Inferior parietal cortex (tissue), 1 donor: ENCODE measurements around the gene NAGLU.

Experiments used
- DNase-seq: peaks from one replicate; pipeline ENCODE4 v3.0.0-alpha.2; 2016; ENCODE audit errors: extremely low spot score

Gene NAGLU

DNA sequence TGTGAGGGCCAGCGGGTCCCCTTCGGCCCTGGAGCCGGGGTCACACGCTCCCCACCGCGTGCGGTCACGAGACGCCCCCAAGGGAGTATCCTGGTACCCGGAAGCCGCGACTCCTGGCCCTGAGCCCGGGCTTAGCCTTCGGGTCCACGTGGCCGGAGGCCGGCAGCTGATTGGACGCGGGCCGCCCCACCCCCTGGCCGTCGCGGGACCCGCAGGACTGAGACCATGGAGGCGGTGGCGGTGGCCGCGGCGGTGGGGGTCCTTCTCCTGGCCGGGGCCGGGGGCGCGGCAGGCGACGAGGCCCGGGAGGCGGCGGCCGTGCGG lies at the start of gene NAGLU:
TSS of gene NAGLU (plus strand) at position 194 of the 324 bp plus-strand sequence. CDS start at position 226, 32 bp downstream.
- DNase-seq: peak; percentile 92

DNA sequence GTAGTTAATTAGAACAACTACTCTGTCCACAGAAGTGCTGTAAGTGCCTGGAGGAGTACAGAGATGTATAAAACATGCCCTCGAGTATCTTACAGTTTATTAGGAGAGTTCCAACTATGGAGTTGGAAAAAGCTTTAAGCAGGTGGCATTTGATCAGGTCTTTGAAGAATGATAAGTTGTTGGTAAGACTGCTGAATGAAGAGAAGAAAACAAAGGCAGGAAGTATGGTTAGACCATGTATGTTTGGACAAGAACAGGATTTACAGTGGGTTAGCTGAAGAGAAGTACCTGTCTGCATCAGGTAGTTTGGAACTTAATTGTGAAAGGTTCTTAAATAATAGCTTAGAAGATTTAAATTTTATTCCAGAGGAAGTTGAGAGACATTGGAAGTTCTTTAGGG lies 48.0 kb upstream of the NAGLU start:
- DNase-seq: no peak

GRCh38 chr17:42493319-42493718 lies 42.7 kb upstream of the NAGLU start:
- no peak for DNase-seq

- no peak for DNase-seq
These were observed 41.4 kb upstream of the NAGLU start for GRCh38 chr17:42494673-42495072.

- DNase-seq: no peak
These were observed 37.2 kb upstream of the NAGLU start for GRCh38 chr17:42498828-42499227.

DNA sequence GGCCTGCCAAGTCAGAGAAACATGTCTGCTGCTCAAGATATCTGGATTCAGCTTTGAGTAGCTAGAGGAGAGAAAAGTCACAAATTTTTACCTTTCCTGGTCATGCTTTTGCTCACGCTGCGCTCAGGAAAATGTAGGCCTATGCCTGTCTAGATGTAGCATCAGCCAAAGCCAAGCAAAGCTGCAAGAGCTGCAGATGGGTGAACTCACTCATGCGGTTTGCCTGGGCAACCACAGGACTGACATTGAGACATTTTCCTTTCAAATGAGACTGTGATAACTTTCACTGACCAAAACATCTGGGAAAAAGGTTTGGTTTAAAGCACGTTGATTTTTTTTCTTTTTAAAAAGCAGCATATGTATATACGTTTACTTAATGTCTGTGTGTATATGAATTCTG lies 34.0 kb upstream of the NAGLU start:
- no peak for DNase-seq

DNA sequence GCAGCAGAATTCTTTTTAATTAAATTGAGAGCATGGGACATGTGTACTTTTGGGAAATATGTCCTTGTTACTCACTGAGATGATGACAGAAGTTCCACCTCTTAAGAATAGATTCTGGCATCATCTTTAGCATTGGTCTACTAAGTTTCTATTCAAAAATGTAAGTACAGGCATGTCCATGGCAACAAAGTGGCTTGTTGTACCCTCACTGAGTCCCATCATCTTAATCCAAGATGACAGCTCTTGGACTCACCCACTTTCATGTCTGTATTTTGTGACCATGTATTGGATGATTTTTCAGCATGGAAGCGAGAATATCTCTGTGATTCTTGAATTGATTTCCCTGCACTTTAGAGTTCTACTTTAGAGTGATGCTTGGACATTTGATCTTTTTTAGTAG lies 33.1 kb upstream of the NAGLU start:
- DNase-seq: no peak

- no peak for DNase-seq
These were observed 28.4 kb upstream of the NAGLU start for GRCh38 chr17:42507671-42508070.

DNA sequence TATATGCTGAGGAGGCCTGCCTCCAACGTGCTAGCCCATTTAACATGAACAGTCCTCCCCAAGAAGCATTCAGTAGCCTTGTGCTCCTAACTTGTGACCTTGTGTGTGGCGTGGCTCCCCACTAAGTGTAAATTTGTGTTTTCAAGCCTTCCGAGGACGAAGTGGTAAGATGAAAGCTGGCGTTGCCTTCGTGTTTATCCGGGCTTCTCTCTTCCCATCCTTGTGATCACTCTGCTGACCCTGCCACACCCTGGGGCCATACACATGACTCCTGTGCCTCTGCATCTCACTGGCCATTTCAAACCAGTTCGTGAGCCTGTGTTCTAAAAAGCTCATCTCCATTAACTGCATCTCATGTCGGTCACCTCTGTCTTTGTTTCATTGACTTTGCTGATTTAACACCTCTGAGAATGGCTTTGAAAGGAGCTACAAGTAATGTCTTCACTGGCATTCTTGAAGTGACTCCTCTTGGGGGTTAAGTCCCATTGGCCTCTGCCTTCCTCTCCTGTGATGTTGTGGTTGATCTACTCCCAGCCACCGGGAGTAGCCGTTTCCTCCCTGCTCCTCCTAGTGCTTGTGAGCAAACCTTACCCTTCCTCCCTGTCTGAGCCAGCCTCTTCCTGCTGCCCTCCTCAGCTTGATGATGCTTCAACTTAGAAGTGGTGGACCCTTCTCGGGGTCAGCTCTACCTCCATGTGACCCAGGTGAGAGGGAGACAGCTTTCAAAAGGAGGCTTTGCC lies 27.4 kb upstream of the NAGLU start:
- no peak for DNase-seq

GRCh38 chr17:42509409-42509808 lies 26.6 kb upstream of the NAGLU start:
- DNase-seq: no peak

- no peak for DNase-seq
These were observed 26.2 kb upstream of the NAGLU start for GRCh38 chr17:42509841-42510240.

DNA sequence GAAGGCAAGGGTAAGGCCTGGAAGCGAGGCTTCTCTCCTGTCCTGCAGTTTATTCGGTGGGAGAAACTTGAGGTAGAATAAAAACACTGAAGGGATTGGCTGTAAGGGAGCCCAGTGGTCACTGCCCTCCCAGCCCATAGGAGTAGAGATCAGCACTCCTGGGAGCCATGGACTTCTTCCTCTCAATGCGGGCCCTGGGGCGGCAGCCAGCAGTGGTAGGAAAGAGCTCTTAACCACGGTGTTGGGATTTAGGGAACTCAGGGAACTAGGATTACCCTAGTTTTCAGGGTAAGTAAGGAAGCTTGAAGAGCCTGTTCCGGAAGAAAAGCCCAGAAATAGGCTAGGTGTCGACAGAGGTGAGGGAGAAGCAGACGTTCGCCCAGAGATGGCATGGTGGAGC lies 23.8 kb upstream of the NAGLU start:
- no peak for DNase-seq

GRCh38 chr17:42512733-42513251 lies 23.2 kb upstream of the NAGLU start:
- DNase-seq: no peak

DNA sequence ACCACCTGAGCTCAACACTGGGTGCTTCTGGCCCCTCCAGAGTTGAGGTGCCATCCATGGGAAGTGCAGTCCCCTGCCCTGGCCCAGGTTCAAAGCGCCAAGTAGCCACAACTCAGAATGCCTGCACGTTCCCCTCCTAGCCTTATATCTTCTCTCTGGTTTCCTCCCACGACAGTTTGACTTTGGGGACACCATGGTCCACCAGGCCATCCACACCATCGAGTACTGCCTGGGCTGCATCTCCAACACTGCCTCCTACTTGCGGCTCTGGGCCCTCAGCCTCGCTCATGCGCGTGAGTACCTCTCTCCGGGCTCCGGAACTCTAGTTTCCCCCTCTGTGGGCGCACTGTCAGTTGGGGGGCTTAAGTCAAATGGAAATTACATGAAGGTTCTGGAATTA lies 22.4 kb upstream of the NAGLU start:
- DNase-seq: no peak

DNA sequence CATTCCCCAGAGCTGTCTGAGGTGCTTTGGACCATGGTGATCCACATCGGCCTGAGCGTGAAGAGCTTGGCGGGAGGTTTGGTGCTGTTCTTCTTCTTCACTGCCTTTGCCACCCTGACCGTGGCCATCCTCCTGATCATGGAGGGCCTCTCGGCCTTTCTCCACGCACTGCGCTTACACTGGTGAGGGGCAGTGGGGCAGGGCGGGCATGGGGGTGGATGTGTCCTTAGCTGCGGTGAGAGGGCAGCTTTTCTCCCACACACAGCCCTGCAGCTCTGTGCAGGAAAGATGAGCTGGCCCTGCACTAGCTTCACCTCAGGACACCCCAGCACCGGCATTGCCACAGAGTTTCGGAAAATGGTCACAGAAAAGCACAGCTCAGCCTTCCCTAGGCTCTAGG lies 21.8 kb upstream of the NAGLU start:
- no peak for DNase-seq

DNA sequence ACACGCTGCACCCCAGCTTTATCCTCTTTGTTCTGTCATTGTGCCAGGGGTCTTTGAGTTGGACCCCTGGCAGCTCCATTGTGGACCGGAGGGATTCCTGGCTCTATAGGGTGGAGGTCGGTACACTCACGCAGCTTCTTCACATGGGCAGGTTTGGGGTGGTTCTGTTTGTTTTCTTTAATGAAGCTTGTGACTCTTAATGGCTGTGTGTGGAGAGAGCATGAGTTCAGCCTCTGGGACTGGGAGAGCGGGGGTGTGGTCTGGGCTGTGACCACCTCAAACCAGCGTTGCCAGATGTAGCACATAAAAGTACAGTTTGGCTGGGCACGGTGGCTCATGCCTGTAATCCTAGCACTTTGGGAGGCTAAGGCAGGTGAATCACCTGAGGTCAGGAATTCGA lies 21.2 kb upstream of the NAGLU start:
- DNase-seq: no peak

DNA sequence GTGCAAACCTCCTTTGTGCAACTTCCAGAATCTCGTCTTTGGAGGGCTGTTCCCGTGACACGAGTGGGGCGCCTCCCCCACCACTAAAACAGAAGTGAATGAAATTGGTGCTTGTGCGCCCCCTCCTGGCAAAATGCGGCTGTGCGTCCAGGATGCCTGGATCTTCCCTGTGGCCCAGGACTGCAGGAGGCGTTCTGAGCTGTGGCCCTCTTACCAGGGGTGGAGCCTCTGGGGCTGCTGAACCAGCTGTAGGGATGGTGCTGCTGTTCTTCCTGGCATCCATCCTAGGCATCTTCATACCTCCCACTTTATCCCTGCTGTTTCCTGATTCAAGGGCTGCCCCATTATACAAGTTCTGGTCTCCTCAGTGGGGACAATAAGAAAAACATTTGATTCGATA lies 18.5 kb upstream of the NAGLU start:
- peak; percentile 79 for DNase-seq

DNA sequence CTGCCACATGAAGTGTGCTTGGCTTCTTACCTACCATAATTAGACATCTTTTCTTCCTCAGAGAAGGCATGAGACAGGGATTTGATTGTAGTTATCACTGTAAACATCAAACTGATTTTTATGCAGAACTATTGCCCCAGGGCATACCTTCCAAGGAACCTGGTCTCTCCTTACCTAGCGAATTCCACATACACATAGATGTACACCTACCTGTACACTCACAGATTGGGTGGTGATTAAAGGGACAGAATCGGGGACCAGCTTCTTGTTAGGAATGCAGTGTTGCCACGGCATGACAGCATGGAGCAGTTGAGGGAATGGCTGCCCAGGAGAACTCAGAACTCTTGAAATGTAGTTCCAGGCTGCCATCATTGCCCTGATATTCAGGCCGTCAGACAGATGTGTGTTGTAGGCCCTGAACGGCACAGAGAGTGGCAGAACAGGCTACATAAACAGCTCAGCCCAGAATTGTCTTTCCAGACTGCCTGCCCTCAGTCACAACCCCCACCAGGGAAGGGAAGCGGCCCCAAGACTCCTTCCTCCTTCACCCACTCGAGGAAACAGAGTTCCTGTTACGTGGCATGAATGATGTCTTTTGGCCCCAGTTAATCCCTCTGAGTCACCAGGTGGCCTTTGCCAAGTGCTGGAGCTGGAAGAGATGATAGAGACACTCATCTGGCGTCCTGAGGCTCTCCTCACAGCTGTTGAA lies 17.8 kb upstream of the NAGLU start:
- peak; percentile 54 for DNase-seq

GRCh38 chr17:42518755-42519545 lies 17.1 kb upstream of the NAGLU start:
- peak; percentile 15 for DNase-seq

- peak; percentile 67 for DNase-seq
These were observed 16.2 kb upstream of the NAGLU start for GRCh38 chr17:42519546-42520491.

DNA sequence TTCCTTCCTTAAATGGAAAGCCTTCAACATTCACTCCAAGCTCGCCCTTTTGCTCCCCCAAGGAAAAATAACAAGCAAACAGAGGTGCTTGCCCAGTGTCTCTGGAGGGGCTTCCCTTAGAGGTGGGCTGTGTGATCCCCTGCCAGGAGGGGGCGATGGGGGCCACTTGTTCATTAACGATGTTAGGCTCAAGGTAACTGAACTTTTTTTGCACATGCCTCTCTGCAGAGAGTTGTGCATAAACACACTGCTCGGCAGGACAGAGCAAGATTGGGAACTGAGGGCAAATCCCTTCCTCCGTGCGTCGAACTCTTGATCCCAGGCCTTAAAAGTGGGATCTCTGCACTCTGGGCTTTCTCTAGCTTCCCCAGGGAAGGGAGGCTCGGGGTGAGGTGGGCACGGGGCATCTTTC lies 15.5 kb upstream of the NAGLU start:
- DNase-seq: no peak
